IPS-18c (cell line): ENCODE results near the gene KCNQ1OT1.

Experiments
- H3K4me3 ChIP-seq: 2 replicates; pipeline ENCODE4 v1.7.0; 2013; ENCODE audit warnings: low read depth, mild to moderate bottlenecking, low read length, moderate library complexity; ENCODE audit not compliant: insufficient read depth
- H3K9me3 ChIP-seq: one replicate; pipeline ENCODE4 v1.6.1; 2013; ENCODE audit warnings: mild to moderate bottlenecking, low read length, moderate library complexity; ENCODE audit not compliant: control insufficient read depth, insufficient read depth

KCNQ1OT1 gene

GRCh38 chr11:2728128-2728662 is 28.4 kb upstream of the KCNQ1OT1 start:
- Histone ChIP-seq H3K9me3 (peaks cover 11% of the 10 kb centered on the region), H3K4me3 (no peak overlapping the region)

GRCh38 chr11:2726964-2727363 is 27.2 kb upstream of the KCNQ1OT1 start:
- Histone ChIP-seq H3K9me3 (peaks cover 11% of the 10 kb centered on the region), H3K4me3 (no peak overlapping the region)

- H3K4me3 ChIP-seq = no peak overlapping the region
- peaks cover 11% of the 10 kb centered on the region for H3K9me3 ChIP-seq
These were observed 25.8 kb upstream of the KCNQ1OT1 start for GRCh38 chr11:2725368-2726300.

- Histone ChIP-seq H3K9me3 (peaks cover 11% of the 10 kb centered on the region), H3K4me3 (no peak overlapping the region)
These were observed 25.0 kb upstream of the KCNQ1OT1 start for GRCh38 chr11:2724653-2725367.

- Histone ChIP-seq H3K4me3 (no peak overlapping the region), H3K9me3 (peaks cover 11% of the 10 kb centered on the region)
These were observed 24.3 kb upstream of the KCNQ1OT1 start for GRCh38 chr11:2724104-2724503.

- peaks cover 11% of the 10 kb centered on the region for H3K9me3 ChIP-seq
- H3K4me3 ChIP-seq = no peak overlapping the region
These were observed 23.2 kb upstream of the KCNQ1OT1 start for GRCh38 chr11:2722955-2723354.

GRCh38 chr11:2721210-2721916 is 21.6 kb upstream of the KCNQ1OT1 start:
- H3K9me3 ChIP-seq = peaks cover 2% of the 10 kb centered on the region
- no peak overlapping the region for H3K4me3 ChIP-seq

GRCh38 chr11:2719831-2720590 is 20.2 kb upstream of the KCNQ1OT1 start:
- Histone ChIP-seq H3K9me3 (no peaks in the 10 kb centered on the region), H3K4me3 (no peak overlapping the region)

GRCh38 chr11:2718817-2719438 is 19.1 kb upstream of the KCNQ1OT1 start:
- H3K9me3 ChIP-seq = no peaks in the 10 kb centered on the region

GRCh38 chr11:2717561-2718325 is 17.9 kb upstream of the KCNQ1OT1 start:
- no peak overlapping the region for H3K4me3 ChIP-seq
- H3K9me3 ChIP-seq = no peaks in the 10 kb centered on the region

More at GRCh38 chr11:2718817-2719438, 19.1 kb upstream of the KCNQ1OT1 start:
- H3K4me3 ChIP-seq = no peak overlapping the region

GRCh38 chr11:2716376-2717095 is 16.7 kb upstream of the KCNQ1OT1 start:
- Histone ChIP-seq H3K9me3 (no peaks in the 10 kb centered on the region), H3K4me3 (no peak overlapping the region)

GRCh38 chr11:2715716-2716350 is 16.0 kb upstream of the KCNQ1OT1 start:
- H3K9me3 ChIP-seq = no peaks in the 10 kb centered on the region

GRCh38 chr11:2714871-2715270 is 15.1 kb upstream of the KCNQ1OT1 start:
- Histone ChIP-seq H3K9me3 (no peaks in the 10 kb centered on the region), H3K4me3 (no peak overlapping the region)

More at GRCh38 chr11:2715716-2716350, 16.0 kb upstream of the KCNQ1OT1 start:
- no peak overlapping the region for H3K4me3 ChIP-seq

GRCh38 chr11:2714463-2714800 is 14.6 kb upstream of the KCNQ1OT1 start:
- H3K9me3 ChIP-seq = peaks cover 1% of the 10 kb centered on the region

More at GRCh38 chr11:2714463-2714800, 14.6 kb upstream of the KCNQ1OT1 start:
- no peak overlapping the region for H3K4me3 ChIP-seq
